ENCODE measurements around the gene KLK7.

Gene KLK7

GRCh38 chr19:51010066-51010795 is 26.5 kb upstream of the KLK7 start:
- Histone ChIP-seq H3K4me1 (ENCODE audit: control extremely low read depth in 1 of 4, control insufficient read depth in 4 of 4, insufficient read depth in 4 of 4, low read length in 3 of 4) (no peaks in the 10 kb centered on the region), H3K4me3 (ENCODE audit: control insufficient read depth in 1 of 7, extremely low read depth in 1 of 7, insufficient read depth in 4 of 7, low read depth in 2 of 7, low read length in 6 of 7) (no peak overlapping the region), H3K27me3 (replicated peaks in 2 of 5; ENCODE audit: control insufficient read depth in 4 of 5, insufficient read depth in 5 of 5, low read length in 4 of 5) (peaks cover 0 to 64% (median 14%) of the 10 kb centered on the region in 5 experiments), H3K36me3 (ENCODE audit: control insufficient read depth in 4 of 4, insufficient read depth in 4 of 4, low read length in 3 of 4) (no peaks in the 10 kb centered on the region), H3K27ac (ENCODE audit: insufficient read depth in 1 of 2, low read depth in 1 of 2, low read length in 2 of 2, poor library complexity in 1 of 2, severe bottlenecking in 2 of 2) (no peak overlapping the region), H3K9me3 (ENCODE audit: control extremely low read depth in 1 of 5, control insufficient read depth in 4 of 5, insufficient read depth in 2 of 5, low read depth in 1 of 5, low read length in 4 of 5) (no peaks in the 10 kb centered on the region)
- CTCF ChIA-PET: no interaction called here
- POLR2A ChIA-PET: no interaction called here
- 70% methylated on average over 2 of the region's 4 CpGs for WGBS (ENCODE audit: insufficient coverage)
- no peak for DNase-seq

GRCh38 chr19:51009061-51009891 is 25.6 kb upstream of the KLK7 start:
- DNase-seq: no peak
- WGBS (ENCODE audit: insufficient coverage): 86% methylated on average over 16 of the region's 19 CpGs
- no peaks in the 10 kb centered on the region for H3K36me3 ChIP-seq (ENCODE audit: control insufficient read depth in 4 of 4, insufficient read depth in 4 of 4, low read length in 3 of 4)
- no peaks in the 10 kb centered on the region for H3K9me3 ChIP-seq (ENCODE audit: control extremely low read depth in 1 of 5, control insufficient read depth in 4 of 5, insufficient read depth in 2 of 5, low read depth in 1 of 5, low read length in 4 of 5)
- peaks cover 0 to 63% (median 14%) of the 10 kb centered on the region in 5 experiments for H3K27me3 ChIP-seq (replicated peaks in 2 of 5; ENCODE audit: control insufficient read depth in 4 of 5, insufficient read depth in 5 of 5, low read length in 4 of 5)
- CTCF ChIA-PET: no interaction called here
- no peak overlapping the region for H3K27ac ChIP-seq (ENCODE audit: insufficient read depth in 1 of 2, low read depth in 1 of 2, low read length in 2 of 2, poor library complexity in 1 of 2, severe bottlenecking in 2 of 2)
- H3K4me1 ChIP-seq (ENCODE audit: control extremely low read depth in 1 of 4, control insufficient read depth in 4 of 4, insufficient read depth in 4 of 4, low read length in 3 of 4): no peaks in the 10 kb centered on the region
- no peak overlapping the region for H3K4me3 ChIP-seq (ENCODE audit: control insufficient read depth in 1 of 7, extremely low read depth in 1 of 7, insufficient read depth in 4 of 7, low read depth in 2 of 7, low read length in 6 of 7)
- POLR2A ChIA-PET: no interaction called here

GRCh38 chr19:51007488-51007887 is 23.8 kb upstream of the KLK7 start:
- WGBS (ENCODE audit: insufficient coverage): 80% methylated on average over 1 of the region's 3 CpGs
- H3K9me3 ChIP-seq (ENCODE audit: control extremely low read depth in 1 of 5, control insufficient read depth in 4 of 5, insufficient read depth in 2 of 5, low read depth in 1 of 5, low read length in 4 of 5): no peaks in the 10 kb centered on the region
- H3K27me3 ChIP-seq (replicated peaks in 2 of 5; ENCODE audit: control insufficient read depth in 4 of 5, insufficient read depth in 5 of 5, low read length in 4 of 5): peaks cover 0 to 69% (median 11%) of the 10 kb centered on the region in 5 experiments
- DNase-seq: no peak
- H3K36me3 ChIP-seq (ENCODE audit: control insufficient read depth in 4 of 4, insufficient read depth in 4 of 4, low read length in 3 of 4): no peaks in the 10 kb centered on the region
- no peak overlapping the region for H3K4me3 ChIP-seq (ENCODE audit: control insufficient read depth in 1 of 7, extremely low read depth in 1 of 7, insufficient read depth in 4 of 7, low read depth in 2 of 7, low read length in 6 of 7)
- ChIA-PET CTCF (no interaction called here), POLR2A (no interaction called here)
- no peak overlapping the region for H3K27ac ChIP-seq (ENCODE audit: insufficient read depth in 1 of 2, low read depth in 1 of 2, low read length in 2 of 2, poor library complexity in 1 of 2, severe bottlenecking in 2 of 2)
- no peaks in the 10 kb centered on the region for H3K4me1 ChIP-seq (ENCODE audit: control extremely low read depth in 1 of 4, control insufficient read depth in 4 of 4, insufficient read depth in 4 of 4, low read length in 3 of 4)

- Histone ChIP-seq H3K27ac (ENCODE audit: insufficient read depth in 1 of 2, low read depth in 1 of 2, low read length in 2 of 2, poor library complexity in 1 of 2, severe bottlenecking in 2 of 2) (no peak overlapping the region), H3K4me3 (ENCODE audit: control insufficient read depth in 1 of 7, extremely low read depth in 1 of 7, insufficient read depth in 4 of 7, low read depth in 2 of 7, low read length in 6 of 7) (no peak overlapping the region), H3K27me3 (replicated peaks in 2 of 5; ENCODE audit: control insufficient read depth in 4 of 5, insufficient read depth in 5 of 5, low read length in 4 of 5) (peaks cover 0 to 79% (median 14%) of the 10 kb centered on the region in 5 experiments), H3K9me3 (ENCODE audit: control extremely low read depth in 1 of 5, control insufficient read depth in 4 of 5, insufficient read depth in 2 of 5, low read depth in 1 of 5, low read length in 4 of 5) (no peaks in the 10 kb centered on the region), H3K36me3 (ENCODE audit: control insufficient read depth in 4 of 4, insufficient read depth in 4 of 4, low read length in 3 of 4) (no peaks in the 10 kb centered on the region), H3K4me1 (ENCODE audit: control extremely low read depth in 1 of 4, control insufficient read depth in 4 of 4, insufficient read depth in 4 of 4, low read length in 3 of 4) (no peaks in the 10 kb centered on the region)
- WGBS (ENCODE audit: insufficient coverage): 64% methylated on average over 8 of the region's 8 CpGs
- POLR2A ChIA-PET: no interaction called here
- DNase-seq: no peak
- CTCF ChIA-PET: no interaction called here
These were observed 22.7 kb upstream of the KLK7 start for GRCh38 chr19:51006406-51006805.

- Histone ChIP-seq H3K4me3 (ENCODE audit: control insufficient read depth in 1 of 7, extremely low read depth in 1 of 7, insufficient read depth in 4 of 7, low read depth in 2 of 7, low read length in 6 of 7) (no peak overlapping the region), H3K36me3 (ENCODE audit: control insufficient read depth in 4 of 4, insufficient read depth in 4 of 4, low read length in 3 of 4) (no peaks in the 10 kb centered on the region), H3K9me3 (ENCODE audit: control extremely low read depth in 1 of 5, control insufficient read depth in 4 of 5, insufficient read depth in 2 of 5, low read depth in 1 of 5, low read length in 4 of 5) (no peaks in the 10 kb centered on the region), H3K27me3 (replicated peaks in 2 of 5; ENCODE audit: control insufficient read depth in 4 of 5, insufficient read depth in 5 of 5, low read length in 4 of 5) (peaks cover 0 to 79% (median 14%) of the 10 kb centered on the region in 5 experiments), H3K4me1 (ENCODE audit: control extremely low read depth in 1 of 4, control insufficient read depth in 4 of 4, insufficient read depth in 4 of 4, low read length in 3 of 4) (no peaks in the 10 kb centered on the region), H3K27ac (ENCODE audit: insufficient read depth in 1 of 2, low read depth in 1 of 2, low read length in 2 of 2, poor library complexity in 1 of 2, severe bottlenecking in 2 of 2) (no peak overlapping the region)
- DNase-seq: no peak
- WGBS (ENCODE audit: insufficient coverage): 86% methylated on average over 1 of the region's 1 CpG
- POLR2A ChIA-PET: no interaction called here
- CTCF ChIA-PET: no interaction called here
These were observed 21.5 kb upstream of the KLK7 start for GRCh38 chr19:51005248-51005647.

GRCh38 chr19:51003316-51003715 is 19.6 kb upstream of the KLK7 start:
- CTCF ChIA-PET: no interaction called here
- H3K36me3 ChIP-seq (ENCODE audit: control insufficient read depth in 4 of 4, insufficient read depth in 4 of 4, low read length in 3 of 4): no peaks in the 10 kb centered on the region
- H3K27ac ChIP-seq (ENCODE audit: insufficient read depth in 1 of 2, low read depth in 1 of 2, low read length in 2 of 2, poor library complexity in 1 of 2, severe bottlenecking in 2 of 2): no peak overlapping the region
- no peaks in the 10 kb centered on the region for H3K9me3 ChIP-seq (ENCODE audit: control extremely low read depth in 1 of 5, control insufficient read depth in 4 of 5, insufficient read depth in 2 of 5, low read depth in 1 of 5, low read length in 4 of 5)
- H3K27me3 ChIP-seq (replicated peaks in 2 of 5; ENCODE audit: control insufficient read depth in 4 of 5, insufficient read depth in 5 of 5, low read length in 4 of 5): peaks cover 5 to 80% (median 16%) of the 10 kb centered on the region in 5 experiments
- no peak overlapping the region for H3K4me3 ChIP-seq (ENCODE audit: control insufficient read depth in 1 of 7, extremely low read depth in 1 of 7, insufficient read depth in 4 of 7, low read depth in 2 of 7, low read length in 6 of 7)
- POLR2A ChIA-PET: no interaction called here
- H3K4me1 ChIP-seq (ENCODE audit: control extremely low read depth in 1 of 4, control insufficient read depth in 4 of 4, insufficient read depth in 4 of 4, low read length in 3 of 4): no peaks in the 10 kb centered on the region
- WGBS (ENCODE audit: insufficient coverage): 63% methylated on average over 6 of the region's 7 CpGs
- no peak for DNase-seq

All from common myeloid progenitor, CD34-positive (primary cell).